Loucy (cell line): Measurements from ENCODE around the gene KRTAP4-11.
"Not testable (repeated sequence)": the region's sequence is repeated elsewhere in the genome, so short reads cannot be mapped to it uniquely, and the experiment has no call there.

Experiments
- H2AFZ ChIP-seq: fragments of 200-600 bp; sonication (generic); 2 replicates; pipeline ENCODE4 v1.6.0; 2016; ENCODE audit warnings: antibody characterized with exemption, mild to moderate bottlenecking, low read length, moderate library complexity
- H3F3A ChIP-seq: fragments of 200-600 bp; 2 replicates; pipeline ENCODE4 v1.6.0; 2016; ENCODE audit warnings: antibody characterized with exemption, low read depth, mild to moderate bottlenecking
- H3K27me3 ChIP-seq: fragments of 200-600 bp; sonication (generic); 2 replicates; pipeline ENCODE4 v1.6.1; 2014; ENCODE audit warnings: low read length, mild to moderate bottlenecking; ENCODE audit not compliant: insufficient read depth, poor library complexity, severe bottlenecking
- H3K36me3 ChIP-seq: fragments of 200-600 bp; sonication (generic); 2 replicates; pipeline ENCODE4 v1.6.1; 2016; ENCODE audit warnings: low read length; ENCODE audit not compliant: insufficient read depth
- H3K4me1 ChIP-seq: fragments of 200-600 bp; sonication (generic); 2 replicates; pipeline ENCODE4 v1.5.1; 2014; ENCODE audit warnings: low read length, mild to moderate bottlenecking; ENCODE audit not compliant: insufficient read depth, poor library complexity, severe bottlenecking
- H3K4me2 ChIP-seq: fragments of 200-600 bp; sonication (generic); 2 replicates; pipeline ENCODE4 v1.6.0; 2014; ENCODE audit warnings: antibody characterized with exemption, low read length, low read depth, mild to moderate bottlenecking; ENCODE audit not compliant: poor library complexity, severe bottlenecking
- H3K4me3 ChIP-seq: fragments of 200-600 bp; sonication (generic); 2 replicates; pipeline ENCODE4 v1.5.1; 2014; ENCODE audit warnings: low read length, mild to moderate bottlenecking, mixed read lengths; ENCODE audit not compliant: poor library complexity, severe bottlenecking
- H3K79me2 ChIP-seq: fragments of 200-600 bp; sonication (generic); 2 replicates; pipeline ENCODE4 v1.6.1; 2014; ENCODE audit warnings: low read length; ENCODE audit not compliant: insufficient read depth
- H3K9ac ChIP-seq: fragments of 200-600 bp; sonication (generic); 2 replicates; pipeline ENCODE4 v1.6.0; 2014; ENCODE audit warnings: mild to moderate bottlenecking, low read depth, low read length, moderate library complexity; ENCODE audit not compliant: poor library complexity, severe bottlenecking
- H3K9me2 ChIP-seq: fragments of 200-600 bp; sonication (generic); replicated peaks from 2 replicates; pipeline ENCODE4 v1.6.1; 2016; ENCODE audit warnings: low read depth, low read length, mixed read lengths
- H3K9me3 ChIP-seq: fragments of 200-600 bp; sonication (generic); 2 replicates; pipeline ENCODE4 v1.6.1; 2014; ENCODE audit warnings: mild to moderate bottlenecking, antibody characterized with exemption, low read length, low read depth; ENCODE audit not compliant: insufficient read depth
- H4K20me1 ChIP-seq: fragments of 200-600 bp; sonication (generic); 2 replicates; pipeline ENCODE4 v1.6.0; 2014; ENCODE audit warnings: antibody characterized with exemption, low read length, mild to moderate bottlenecking; ENCODE audit not compliant: insufficient read depth, poor library complexity, severe bottlenecking
- EZH2phosphoT487 ChIP-seq: fragments of 200-600 bp; IDR thresholded peaks from 2 replicates; pipeline ENCODE4 v1.6.1; 2018; ENCODE audit warnings: antibody characterized with exemption, mild to moderate bottlenecking, moderate library complexity, borderline replicate concordance
- TF ChIP-seq, protein P1 (sequence below): fragments of 200-600 bp; sonication (generic); conservative IDR thresholded peaks from 2 replicates; pipeline ENCODE4 v1.5.1; 2014; ENCODE audit warnings: mild to moderate bottlenecking, antibody characterized with exemption, low read length

The KRTAP4-11 gene

DNA sequence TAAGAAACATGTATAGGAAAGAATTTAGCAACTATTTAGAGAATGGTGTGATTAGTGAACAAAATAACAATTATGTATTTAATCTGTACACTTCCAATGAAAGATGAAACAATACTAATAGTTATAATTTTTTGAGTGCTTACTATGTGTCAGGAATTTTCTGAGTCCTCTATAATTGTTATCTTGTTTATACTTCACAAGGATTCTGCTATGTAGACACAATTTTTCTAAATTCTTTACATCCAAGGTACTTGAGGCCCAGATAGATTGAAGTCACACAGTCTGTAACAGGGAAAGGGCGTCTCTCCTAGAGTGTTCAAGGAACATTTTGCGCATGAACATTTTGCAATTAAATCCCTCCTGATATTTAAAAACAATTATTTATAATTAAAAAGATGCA lies 6.9 kb upstream of the KRTAP4-11 start:
- Histone ChIP-seq H4K20me1 (no peaks in the 10 kb centered on the region), H3K4me1 (peaks cover 44% of the 10 kb centered on the region)
- TF ChIP-seq EZH2phosphoT487: no peak
- TF ChIP-seq, protein P1, sequence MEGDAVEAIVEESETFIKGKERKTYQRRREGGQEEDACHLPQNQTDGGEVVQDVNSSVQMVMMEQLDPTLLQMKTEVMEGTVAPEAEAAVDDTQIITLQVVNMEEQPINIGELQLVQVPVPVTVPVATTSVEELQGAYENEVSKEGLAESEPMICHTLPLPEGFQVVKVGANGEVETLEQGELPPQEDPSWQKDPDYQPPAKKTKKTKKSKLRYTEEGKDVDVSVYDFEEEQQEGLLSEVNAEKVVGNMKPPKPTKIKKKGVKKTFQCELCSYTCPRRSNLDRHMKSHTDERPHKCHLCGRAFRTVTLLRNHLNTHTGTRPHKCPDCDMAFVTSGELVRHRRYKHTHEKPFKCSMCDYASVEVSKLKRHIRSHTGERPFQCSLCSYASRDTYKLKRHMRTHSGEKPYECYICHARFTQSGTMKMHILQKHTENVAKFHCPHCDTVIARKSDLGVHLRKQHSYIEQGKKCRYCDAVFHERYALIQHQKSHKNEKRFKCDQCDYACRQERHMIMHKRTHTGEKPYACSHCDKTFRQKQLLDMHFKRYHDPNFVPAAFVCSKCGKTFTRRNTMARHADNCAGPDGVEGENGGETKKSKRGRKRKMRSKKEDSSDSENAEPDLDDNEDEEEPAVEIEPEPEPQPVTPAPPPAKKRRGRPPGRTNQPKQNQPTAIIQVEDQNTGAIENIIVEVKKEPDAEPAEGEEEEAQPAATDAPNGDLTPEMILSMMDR: no peak

DNA sequence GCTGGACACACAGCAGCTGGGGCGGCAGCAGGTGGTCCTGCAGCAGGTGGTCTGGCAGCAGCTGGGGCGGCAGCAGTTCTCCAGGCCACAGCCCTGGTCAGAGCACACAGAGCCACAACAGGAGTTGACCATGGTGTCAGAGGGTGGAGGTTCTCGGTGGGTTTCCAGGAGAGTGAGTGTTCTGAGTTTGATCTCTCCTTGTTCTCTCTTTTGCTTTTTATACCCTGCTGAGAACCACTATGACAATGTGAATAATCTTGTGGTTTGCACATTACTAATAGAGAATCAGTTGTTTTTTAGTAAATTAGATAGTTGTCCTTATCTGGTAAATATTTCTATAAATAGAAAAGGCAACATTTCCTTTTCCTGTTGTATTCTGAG lies 5.8 kb upstream of the KRTAP4-11 start, which contains the start of gene KRTAP4-12:
Gene KRTAP4-12, minus strand, starts transcription at position 192 of the 381 bp plus-strand sequence. Its CDS starts 60 bp downstream, at position 132.
- peaks cover 54% of the 10 kb centered on the region for H3K4me1 ChIP-seq
- not testable (repeated sequence) for H3K79me2 ChIP-seq, H3K27me3 ChIP-seq, H3K36me3 ChIP-seq, H3K4me3 ChIP-seq, H3K9me2 ChIP-seq, H3K9me3 ChIP-seq, H3F3A ChIP-seq, H3K9ac ChIP-seq, H4K20me1 ChIP-seq, H3K4me2 ChIP-seq, H2AFZ ChIP-seq

More for the DNA sequence above, 6.9 kb upstream of the KRTAP4-11 start:
- Histone ChIP-seq H3K79me2 (no peaks in the 10 kb centered on the region), H3F3A (peaks cover 5% of the 10 kb centered on the region; the same call in 1 of the 2 replicates), H2AFZ (no peak overlapping the region), H3K36me3 (no peaks in the 10 kb centered on the region), H3K9me2 (no peaks in the 10 kb centered on the region), H3K9me3 (no peaks in the 10 kb centered on the region), H3K27me3 (no peaks in the 10 kb centered on the region), H3K4me3 (no peak overlapping the region), H3K9ac (no peak overlapping the region), H3K4me2 (no peak overlapping the region)

DNA sequence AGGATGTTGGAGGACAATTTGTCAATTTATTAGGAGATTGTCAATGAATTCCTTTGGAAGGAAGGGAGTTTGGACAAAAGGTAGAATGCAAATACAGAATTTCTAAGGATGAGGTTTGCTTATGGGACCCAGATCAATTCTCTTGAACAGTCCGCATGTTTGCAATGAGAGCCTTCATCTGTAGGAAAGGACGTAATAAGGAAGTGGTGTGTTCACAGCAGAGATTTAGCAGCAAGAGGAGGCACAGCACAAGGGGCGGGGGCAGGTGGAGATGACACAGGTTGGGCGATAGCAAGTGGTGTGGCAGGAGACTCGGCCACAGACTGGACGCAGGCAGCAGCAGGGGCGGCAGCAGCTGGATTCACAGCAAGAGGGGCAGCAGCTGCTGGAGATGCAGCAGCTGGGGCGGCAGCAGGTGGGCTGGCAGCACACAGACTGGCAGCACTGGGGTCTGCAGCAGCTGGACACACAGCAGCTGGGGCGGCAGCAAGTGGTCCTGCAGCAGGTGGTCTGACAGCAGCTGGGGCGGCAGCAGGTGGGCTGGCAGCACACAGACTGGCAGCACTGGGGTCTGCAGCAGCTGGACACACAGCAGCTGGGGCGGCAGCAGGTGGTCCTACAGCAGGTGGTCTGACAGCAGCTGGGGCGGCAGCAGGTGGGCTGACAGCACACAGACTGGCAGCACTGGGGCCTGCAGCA lies 5.3 kb upstream of the KRTAP4-11 start:
- H3K4me1 ChIP-seq: peaks cover 60% of the 10 kb centered on the region

DNA sequence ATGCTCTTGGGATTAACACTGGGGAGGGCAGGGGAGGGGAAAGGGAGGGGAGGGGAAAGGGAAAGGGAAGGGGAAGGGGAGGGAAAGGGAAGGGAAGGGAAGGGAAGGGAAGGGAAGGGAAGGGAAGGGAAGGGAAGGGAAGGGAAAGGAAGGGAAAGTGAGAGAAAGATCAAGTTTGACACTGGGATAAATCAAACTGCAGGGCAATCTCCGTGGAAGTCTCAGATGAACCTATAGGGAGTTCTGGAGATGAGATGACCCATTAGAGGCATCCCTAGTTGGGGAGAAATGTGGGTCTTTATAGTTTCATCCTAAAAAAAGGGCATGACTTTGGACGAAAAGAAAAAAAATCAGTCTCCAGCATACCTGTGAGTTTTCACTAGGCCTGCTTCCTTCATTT lies 3.6 kb upstream of the KRTAP4-11 start:
- no peaks in the 10 kb centered on the region for H3K27me3 ChIP-seq
- H4K20me1 ChIP-seq: no peaks in the 10 kb centered on the region
- H3K4me2 ChIP-seq: no peak overlapping the region
- peaks cover 70% of the 10 kb centered on the region for H3K4me1 ChIP-seq
- H3K9me2 ChIP-seq: no peaks in the 10 kb centered on the region
- no peak overlapping the region for H3K9ac ChIP-seq
- TF ChIP-seq, protein P1: no peak
- no peak for TF ChIP-seq EZH2phosphoT487
- no peaks in the 10 kb centered on the region for H3K79me2 ChIP-seq
- H3K9me3 ChIP-seq: no peaks in the 10 kb centered on the region
- no peaks in the 10 kb centered on the region for H3K36me3 ChIP-seq
- H3F3A ChIP-seq: peaks cover 7% of the 10 kb centered on the region; the same call in 1 of the 2 replicates
- H3K4me3 ChIP-seq: no peak overlapping the region
- no peak overlapping the region for H2AFZ ChIP-seq

More for the DNA sequence above, 5.3 kb upstream of the KRTAP4-11 start:
- not testable (repeated sequence) for H3F3A ChIP-seq, H3K9me3 ChIP-seq, H3K79me2 ChIP-seq, H3K9me2 ChIP-seq, H3K9ac ChIP-seq, H3K27me3 ChIP-seq, H3K4me3 ChIP-seq, H4K20me1 ChIP-seq, H3K36me3 ChIP-seq, H3K4me2 ChIP-seq, H2AFZ ChIP-seq

DNA sequence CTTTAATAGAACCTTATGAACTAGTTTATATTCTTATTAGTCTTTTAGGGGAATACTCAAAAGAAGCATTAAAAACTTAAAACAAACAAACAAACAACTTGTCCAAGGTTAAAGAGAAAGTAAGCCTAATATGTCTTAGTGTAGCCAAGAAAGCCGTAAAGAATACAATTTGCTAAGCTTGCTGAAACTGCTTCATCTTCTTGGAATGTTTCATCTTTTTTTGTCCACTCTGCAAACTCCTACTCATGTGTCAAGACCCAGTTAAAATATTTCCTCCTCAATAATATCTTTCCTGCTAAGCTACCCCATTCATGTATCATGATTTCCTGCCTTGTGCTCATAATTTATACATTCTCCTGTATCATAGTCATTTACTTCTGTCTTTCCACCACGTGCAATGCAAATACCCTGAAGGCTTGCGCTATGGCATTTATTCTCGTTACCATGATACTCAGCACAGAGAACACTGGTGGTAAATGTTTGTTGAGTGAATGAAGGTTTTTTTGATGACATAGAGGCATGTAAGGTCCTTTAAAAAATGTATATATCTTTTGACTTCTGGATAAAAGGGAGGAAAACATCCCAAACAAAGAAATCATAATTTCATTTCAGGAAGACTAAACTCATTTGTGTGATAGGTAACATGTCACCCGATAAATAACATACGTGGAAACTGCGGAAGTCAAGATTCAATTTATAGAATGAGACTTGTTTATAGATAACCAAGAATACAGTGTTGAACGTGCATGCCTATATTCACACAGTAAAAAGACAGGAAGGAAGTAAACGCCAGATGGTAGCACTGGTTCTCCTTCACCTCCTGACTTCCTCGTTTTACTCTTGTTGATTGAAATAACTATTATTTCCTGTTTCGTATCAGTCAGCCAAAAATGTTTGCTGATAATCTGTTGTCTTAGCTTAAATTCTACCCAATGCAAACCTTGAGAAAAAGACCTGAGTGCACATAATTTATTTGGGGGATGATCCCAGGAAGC lies 1.8 kb upstream of the KRTAP4-11 start:
- not testable (repeated sequence) for H3K9me3 ChIP-seq, H3F3A ChIP-seq, H3K36me3 ChIP-seq, H4K20me1 ChIP-seq, H3K9me2 ChIP-seq, H3K27me3 ChIP-seq, H3K79me2 ChIP-seq
- Histone ChIP-seq H3K9ac (peak overlapping the region; percentile 37), H3K4me1 (peaks cover 66% of the 10 kb centered on the region), H2AFZ (peak overlapping the region; percentile 72; the same call in 1 of the 2 replicates), H3K4me2 (peak overlapping the region; percentile 74), H3K4me3 (peak overlapping the region; percentile 57)
